ENCODE results near the gene SUSD6.

DNA sequence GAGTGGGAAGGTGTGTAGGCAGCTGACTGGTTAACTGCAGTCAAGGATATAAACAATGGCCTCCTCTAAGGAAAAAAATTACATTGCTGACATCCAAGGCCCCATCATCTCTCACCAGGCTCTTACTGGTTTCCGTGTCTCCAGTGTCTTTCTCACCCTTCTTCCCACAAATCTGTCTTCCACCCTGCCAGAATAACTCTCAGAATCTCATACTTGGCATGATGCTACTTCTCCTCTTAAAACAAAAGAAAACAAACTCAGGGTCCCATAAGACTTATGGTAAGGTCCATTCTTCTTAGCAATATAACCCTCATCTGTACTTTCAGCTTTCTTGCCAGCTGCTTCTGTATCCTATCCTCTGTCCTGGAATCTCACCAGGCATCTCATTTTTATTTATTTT lies 68.9 kb downstream of the SUSD6 start:
- TF ChIP-seq CTCF (IDR thresholded peaks at IDR 0.05) (no peak), EHMT2 (IDR thresholded peaks at IDR 0.05; ENCODE audit: low read depth) (no peak), PBX3 (IDR thresholded peaks at IDR 0.05) (no peak), KDM1A (IDR thresholded peaks at IDR 0.05; ENCODE audit: low read depth) (no peak), RARB (CRISPR knock-in tag; IDR thresholded peaks at IDR 0.05) (no peak), RAD21 (conservative IDR thresholded peaks at IDR 0.05 in 1 of 2, IDR thresholded peaks at IDR 0.05 in 1 of 2) (no peak), POLR2A (IDR thresholded peaks at IDR 0.05; ENCODE audit: low read length) (no peak), MAFK (IDR thresholded peaks at IDR 0.05; ENCODE audit: partially characterized antibody) (no peak), NR3C1 (IDR thresholded peaks at IDR 0.05) (no peak), JUNB (IDR thresholded peaks at IDR 0.05) (no peak), HOXB5 (CRISPR knock-in tag; IDR thresholded peaks at IDR 0.05) (no peak), REST (IDR thresholded peaks at IDR 0.05) (no peak), SMC3 (IDR thresholded peaks at IDR 0.05) (no peak)
- TF ChIP-seq, protein P1, sequence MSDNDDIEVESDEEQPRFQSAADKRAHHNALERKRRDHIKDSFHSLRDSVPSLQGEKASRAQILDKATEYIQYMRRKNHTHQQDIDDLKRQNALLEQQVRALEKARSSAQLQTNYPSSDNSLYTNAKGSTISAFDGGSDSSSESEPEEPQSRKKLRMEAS (IDR thresholded peaks at IDR 0.05), result no peak
